GM12878 (cell line): ENCODE data around the gene CATSPERD.

Source experiments
- NR2F1 ChIP-seq: fragments of 450-650 bp; conservative IDR thresholded peaks from 2 replicates; pipeline ENCODE4 v1.6.1; 2017; ENCODE audit warnings: mild to moderate bottlenecking
- PKNOX1 ChIP-seq: fragments of 450-650 bp; IDR thresholded peaks from 2 replicates; pipeline ENCODE4 v1.6.1; 2016; ENCODE audit warnings: mild to moderate bottlenecking
- POLR2A ChIP-seq: IDR thresholded peaks from 2 replicates; pipeline ENCODE4 v1.6.1; 2011; ENCODE audit warnings: low read depth, mild to moderate bottlenecking, low read length
- POLR2AphosphoS5 ChIP-seq: IDR thresholded peaks from 2 replicates; pipeline ENCODE4 v1.6.1; 2011; ENCODE audit warnings: mild to moderate bottlenecking, low read length, inconsistent platforms

GRCh38 chr19:5784581-5785147, 64.2 kb downstream of the CATSPERD start, which contains the start of gene PRR22:
- TF ChIP-seq POLR2AphosphoS5 (no peak), PKNOX1 (no peak), POLR2A (no peak), NR2F1 (no peak)
